Keratinocyte (primary cell): ENCODE measurements around the gene SLC29A2. TPM values are rescaled to one million over a fixed set of nuclear protein-coding genes. Genes with fewer than 3 reads are reported as not detected.

Experiments
- DNase-seq: peaks from one replicate; pipeline ENCODE4 v3.0.0-alpha.2; 2011; ENCODE audit warnings: low read depth, missing footprints, low spot score
- FAIRE-seq: peaks from 2 replicates; lab custom pipeline; 2011; peaks lifted over from hg19 to GRCh38; lab: Jason Lieb, UNC
- H2AFZ ChIP-seq: 2 replicates; pipeline ENCODE4 v1.6.0; 2012; ENCODE audit warnings: low read length, control low read depth, inconsistent platforms; ENCODE audit not compliant: control insufficient read depth
- H3K27ac ChIP-seq: 2 replicates; pipeline ENCODE4 v1.5.1; 2011; ENCODE audit warnings: low read length; ENCODE audit not compliant: control insufficient read depth, insufficient read depth
- H3K27me3 ChIP-seq: 3 replicates; pipeline ENCODE4 v1.6.0; 2011; ENCODE audit warnings: low read length; ENCODE audit not compliant: control insufficient read depth, insufficient read depth; ENCODE audit errors: extremely low read depth
- H3K36me3 ChIP-seq, 2 experiments: 2 replicates in 1 of 2; 3 replicates in 1 of 2; pipeline ENCODE4 v1.5.1; 2011; ENCODE audit warnings: low read length in 2 of 2, mild to moderate bottlenecking in 1 of 2; ENCODE audit not compliant: control insufficient read depth in 2 of 2, insufficient read depth in 2 of 2; ENCODE audit errors: extremely low read depth in 1 of 2
- H3K4me1 ChIP-seq: 3 replicates; pipeline ENCODE4 v1.5.1; 2011; ENCODE audit warnings: low read length; ENCODE audit not compliant: control insufficient read depth, insufficient read depth; ENCODE audit errors: extremely low read depth
- H3K4me2 ChIP-seq: 3 replicates; pipeline ENCODE4 v1.6.0; 2011; ENCODE audit warnings: low read depth, low read length; ENCODE audit not compliant: control insufficient read depth, insufficient read depth; ENCODE audit errors: extremely low read depth
- H3K4me3 ChIP-seq, 3 experiments: fragments of 200-600 bp in 1 of 3; sonication (generic) in 1 of 3; 2 replicates in 2 of 3; 3 replicates in 1 of 3; pipeline ENCODE4 v1.5.1; 2011 to 2016; ENCODE audit warnings: low read length in 3 of 3, mild to moderate bottlenecking in 3 of 3, control low read depth in 2 of 3, inconsistent platforms in 1 of 3, low read depth in 1 of 3, mixed read lengths in 1 of 3, mixed run types in 1 of 3, moderate library complexity in 1 of 3; ENCODE audit not compliant: control insufficient read depth in 2 of 3, insufficient read depth in 2 of 3; ENCODE audit errors: extremely low read depth in 1 of 3
- H3K79me2 ChIP-seq: 2 replicates; pipeline ENCODE4 v1.6.0; 2012; ENCODE audit warnings: low read length; ENCODE audit not compliant: control insufficient read depth, insufficient read depth
- H3K9ac ChIP-seq: 3 replicates; pipeline ENCODE4 v1.6.0; 2011; ENCODE audit warnings: low read length; ENCODE audit not compliant: control insufficient read depth, insufficient read depth; ENCODE audit errors: extremely low read depth
- H3K9me1 ChIP-seq: 3 replicates; pipeline ENCODE4 v1.6.0; 2011; ENCODE audit warnings: low read length; ENCODE audit not compliant: control insufficient read depth, insufficient read depth; ENCODE audit errors: extremely low read depth
- H3K9me3 ChIP-seq: 2 replicates; pipeline ENCODE4 v1.5.1; 2012; ENCODE audit warnings: low read depth, low read length; ENCODE audit not compliant: control insufficient read depth
- H4K20me1 ChIP-seq: 3 replicates; pipeline ENCODE4 v1.6.0; 2011; ENCODE audit warnings: low read length; ENCODE audit not compliant: control insufficient read depth, insufficient read depth; ENCODE audit errors: extremely low read depth
- EZH2 ChIP-seq: IDR thresholded peaks from one replicate; pipeline ENCODE4 v1.6.1; 2012; ENCODE audit warnings: inconsistent platforms, mild to moderate bottlenecking, low read length, moderate library complexity
- dilution Hi-C: fragments of 300-500 bp; cut with MboI; formaldehyde crosslinking; loops from one replicate; pipeline ENCODE4 v1.7.0; 2020; ENCODE audit warnings: low sequenced_read_pairs; ENCODE audit not compliant: extremely low pct_ligation_motif_present
- polyA plus RNA-seq, 5 experiments: library from polyadenylated mRNA; depleted of rRNA in 3 of 5; stranded (reverse) in 3 of 5; stranded (forward) in 1 of 5; unstranded in 1 of 5; fragments of >200 nt; gene quantifications; 1 replicate in 1 of 5; 2 replicates in 3 of 5; 3 replicates in 1 of 5; pipeline versions ENCODE4 v1.2.1 to v1.2.3, GENCODE V29; 2011 to 2012; ENCODE audit warnings: missing spikeins in 2 of 5, low read depth in 1 of 5, low replicate concordance in 1 of 5
- TF ChIP-seq, protein P1 (sequence below), 3 experiments: IDR thresholded peaks in 1 of 3; conservative IDR thresholded peaks in 1 of 3; optimal IDR thresholded peaks in 1 of 3; 2 replicates in 2 of 3; 3 replicates in 1 of 3; pipeline versions ENCODE3 to v1.5.1; 2011; ENCODE audit warnings: low read length in 3 of 3, mild to moderate bottlenecking in 3 of 3, moderate library complexity in 2 of 3, control low read depth in 1 of 3, inconsistent platforms in 1 of 3; ENCODE audit not compliant: insufficient read depth in 2 of 3; ENCODE audit errors: extremely low read depth in 1 of 3

SLC29A2 gene
- polyA plus RNA-seq, 1 donor (not counting 4 experiments of a cell fraction or from before 2014, with no cell fraction given) = 1.7 TPM

DNA sequence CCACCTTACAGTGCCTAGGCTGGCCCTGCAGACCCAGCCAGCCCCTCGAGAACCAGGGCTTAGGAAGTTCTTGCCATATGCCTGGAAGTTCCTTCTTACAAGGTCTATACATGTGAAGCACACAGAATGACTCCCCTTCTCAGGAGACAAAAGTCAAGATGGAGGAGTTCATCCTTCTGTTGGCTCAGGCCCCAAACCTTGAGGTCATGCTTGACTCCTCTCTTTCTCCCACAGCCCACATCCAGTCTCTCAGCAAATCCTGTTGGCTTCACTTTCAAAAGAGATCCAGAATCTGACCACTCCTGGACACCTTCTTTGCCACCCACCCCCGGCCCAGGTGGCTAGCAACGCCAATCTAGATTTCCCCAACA lies 53.0 kb downstream of the SLC29A2 start:
- TF ChIP-seq, protein P1, sequence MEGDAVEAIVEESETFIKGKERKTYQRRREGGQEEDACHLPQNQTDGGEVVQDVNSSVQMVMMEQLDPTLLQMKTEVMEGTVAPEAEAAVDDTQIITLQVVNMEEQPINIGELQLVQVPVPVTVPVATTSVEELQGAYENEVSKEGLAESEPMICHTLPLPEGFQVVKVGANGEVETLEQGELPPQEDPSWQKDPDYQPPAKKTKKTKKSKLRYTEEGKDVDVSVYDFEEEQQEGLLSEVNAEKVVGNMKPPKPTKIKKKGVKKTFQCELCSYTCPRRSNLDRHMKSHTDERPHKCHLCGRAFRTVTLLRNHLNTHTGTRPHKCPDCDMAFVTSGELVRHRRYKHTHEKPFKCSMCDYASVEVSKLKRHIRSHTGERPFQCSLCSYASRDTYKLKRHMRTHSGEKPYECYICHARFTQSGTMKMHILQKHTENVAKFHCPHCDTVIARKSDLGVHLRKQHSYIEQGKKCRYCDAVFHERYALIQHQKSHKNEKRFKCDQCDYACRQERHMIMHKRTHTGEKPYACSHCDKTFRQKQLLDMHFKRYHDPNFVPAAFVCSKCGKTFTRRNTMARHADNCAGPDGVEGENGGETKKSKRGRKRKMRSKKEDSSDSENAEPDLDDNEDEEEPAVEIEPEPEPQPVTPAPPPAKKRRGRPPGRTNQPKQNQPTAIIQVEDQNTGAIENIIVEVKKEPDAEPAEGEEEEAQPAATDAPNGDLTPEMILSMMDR (optimal IDR thresholded peaks at IDR 0.05 in 1 of 3, IDR thresholded peaks at IDR 0.05 in 1 of 3, conservative IDR thresholded peaks at IDR 0.05 in 1 of 3; ENCODE audit: extremely low read depth in 1 of 3, insufficient read depth in 2 of 3, low read length in 3 of 3) = no peak
- TF ChIP-seq EZH2 = no peak
- Histone ChIP-seq H2AFZ (no peak overlapping the region), H3K4me2 (no peak overlapping the region), H3K9ac (no peak overlapping the region), H3K9me3 (no peaks in the 10 kb centered on the region), H3K27ac (no peak overlapping the region), H4K20me1 (no peaks in the 10 kb centered on the region), H3K4me3 (no peak overlapping the region), H3K9me1 (no peaks in the 10 kb centered on the region), H3K79me2 (no peaks in the 10 kb centered on the region), H3K36me3 (no peaks in the 10 kb centered on the region), H3K4me1 (peaks cover 13% of the 10 kb centered on the region), H3K27me3 (peaks cover 11% of the 10 kb centered on the region)
- dilution Hi-C loops = no loop called here
- DNase-seq (no peak), FAIRE-seq (no peak)

DNA sequence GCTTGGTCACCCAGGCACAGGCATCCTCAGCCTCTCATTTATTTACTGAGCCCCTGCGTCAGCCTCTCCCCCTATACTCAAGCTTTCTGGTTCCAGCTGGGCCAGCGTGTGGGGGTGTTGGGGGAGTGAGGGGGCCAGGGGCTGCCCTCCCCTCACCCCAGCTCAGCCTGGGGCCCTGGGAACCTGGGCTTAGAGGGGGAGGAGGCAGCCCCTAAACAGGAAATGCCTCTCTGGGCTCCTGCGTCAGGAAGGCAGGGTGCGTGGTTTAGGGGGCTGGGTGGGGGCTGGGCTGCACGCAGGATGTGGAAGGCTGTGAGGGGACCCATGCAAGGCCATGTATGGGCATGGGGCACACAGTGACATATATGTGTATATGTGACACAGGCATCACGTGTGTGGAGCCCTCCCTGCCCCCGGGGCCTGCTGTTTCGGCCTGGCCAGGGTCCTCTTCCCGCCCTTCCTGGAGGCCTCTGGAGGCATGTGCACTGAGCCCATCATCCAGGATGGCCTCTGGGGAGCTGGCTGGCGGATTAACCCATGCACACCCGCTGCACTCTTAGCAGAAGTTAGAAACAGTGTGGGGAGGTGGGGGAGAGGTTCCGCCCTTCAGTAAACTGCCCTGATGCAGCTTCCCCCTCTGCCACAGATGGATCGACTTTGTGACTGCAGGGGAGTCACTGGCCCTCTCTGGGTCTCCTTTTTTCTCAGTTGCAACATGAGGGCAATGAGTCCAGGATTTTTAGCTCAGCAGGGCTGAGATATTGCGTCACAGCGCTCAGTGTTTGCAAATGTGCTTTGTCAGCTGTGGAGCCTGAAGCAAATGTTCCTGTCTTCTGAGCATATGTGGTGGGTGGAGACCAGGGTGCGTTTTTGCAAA lies 53.6 kb downstream of the SLC29A2 start:
- H3K9me1 ChIP-seq = no peaks in the 10 kb centered on the region
- DNase-seq (no peak), FAIRE-seq (peak; percentile 77)
- peak overlapping the region; percentile 22 for H3K4me2 ChIP-seq
- no peak overlapping the region for H3K9ac ChIP-seq
- H3K27me3 ChIP-seq = peaks cover 11% of the 10 kb centered on the region
- TF ChIP-seq EZH2 = no peak
- TF ChIP-seq, protein P1 (optimal IDR thresholded peaks at IDR 0.05 in 1 of 3, IDR thresholded peaks at IDR 0.05 in 1 of 3, conservative IDR thresholded peaks at IDR 0.05 in 1 of 3; ENCODE audit: extremely low read depth in 1 of 3, insufficient read depth in 2 of 3, low read length in 3 of 3) = no peak
- peaks cover 13% of the 10 kb centered on the region for H3K4me1 ChIP-seq
- H4K20me1 ChIP-seq = no peaks in the 10 kb centered on the region
- no peak overlapping the region for H3K27ac ChIP-seq
- no peaks in the 10 kb centered on the region for H3K79me2 ChIP-seq
- H3K9me3 ChIP-seq = no peaks in the 10 kb centered on the region
- no peak overlapping the region for H3K4me3 ChIP-seq
- no peaks in the 10 kb centered on the region for H3K36me3 ChIP-seq
- H2AFZ ChIP-seq = no peak overlapping the region
- dilution Hi-C loops = no loop called here
